ENCODE results near the gene NRXN2.
"Not testable (repeated sequence)": the region's sequence is repeated elsewhere in the genome, so short reads cannot be mapped to it uniquely, and the experiment has no call there.

The NRXN2 gene

DNA sequence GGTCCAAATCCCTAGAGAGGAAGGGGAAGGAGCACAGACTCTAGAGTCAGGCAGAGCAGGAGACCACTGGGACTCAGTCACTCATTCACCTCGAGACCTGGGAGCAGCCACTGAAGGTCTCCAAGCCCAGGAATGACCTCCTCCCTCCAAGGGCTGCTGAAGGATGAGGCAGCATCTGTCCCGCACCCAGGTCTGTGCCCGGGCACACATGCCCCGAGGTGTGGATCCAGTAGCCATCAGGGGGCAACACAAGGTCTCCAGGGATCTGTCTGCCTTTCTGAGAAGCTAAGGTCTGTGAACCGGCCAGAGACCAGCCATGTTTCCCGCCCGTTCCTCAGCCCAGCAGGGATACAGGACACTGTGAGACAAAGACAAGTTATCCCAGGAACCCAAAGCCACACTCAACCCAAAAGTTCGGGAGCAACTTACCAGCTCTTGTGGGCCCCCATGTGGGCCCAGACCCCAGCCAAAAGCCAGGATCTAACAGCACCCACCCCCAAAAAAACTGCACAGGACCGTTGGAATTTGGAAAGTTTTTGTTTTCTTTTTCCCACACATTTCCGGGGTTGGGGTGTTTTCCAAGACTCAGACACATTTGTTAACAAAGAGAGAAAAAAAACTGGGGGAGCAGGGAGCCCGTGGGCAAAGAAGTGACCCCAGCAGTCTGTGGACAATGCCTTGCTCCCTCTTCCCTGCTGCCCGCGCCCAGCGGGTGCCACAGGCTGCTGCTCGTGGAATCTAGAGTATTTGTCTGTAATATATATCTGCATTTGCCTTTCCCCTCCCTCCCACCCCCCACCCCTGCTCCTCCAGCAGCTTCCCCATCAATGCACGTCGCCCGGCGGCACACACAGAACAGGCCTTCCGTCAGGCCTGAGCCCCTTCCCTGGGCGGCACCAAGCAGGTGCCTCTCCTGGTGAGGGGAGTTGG is 117.1 kb downstream of the NRXN2 start:
- no peak for DNase-seq
- TF ChIP-seq GATA1 (IDR thresholded peaks at IDR 0.05; ENCODE audit: low read depth, low read length), result no peak
- TF ChIP-seq POLR2A (IDR thresholded peaks at IDR 0.05; ENCODE audit: low read length), result no peak

DNA sequence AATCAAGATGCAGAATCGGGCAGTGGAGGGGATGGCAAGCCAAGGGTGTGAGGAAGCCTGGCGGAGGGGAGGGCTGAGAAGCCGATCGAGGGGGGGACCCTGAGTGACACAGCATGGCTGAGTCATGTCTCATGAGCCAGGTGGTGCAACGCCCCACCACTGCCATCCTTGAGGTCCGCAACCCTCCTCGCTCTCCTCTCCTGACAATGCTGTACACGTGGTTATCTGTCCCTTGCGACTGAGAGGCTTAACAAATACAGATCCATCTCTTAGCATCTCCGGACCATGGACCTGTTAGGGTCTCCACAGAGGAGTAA is 117.8 kb downstream of the NRXN2 start:
- no peak for TF ChIP-seq POLR2A (IDR thresholded peaks at IDR 0.05; ENCODE audit: low read length)
- no peak for TF ChIP-seq GATA1 (IDR thresholded peaks at IDR 0.05; ENCODE audit: low read depth, low read length)
- DNase-seq, result no peak

DNA sequence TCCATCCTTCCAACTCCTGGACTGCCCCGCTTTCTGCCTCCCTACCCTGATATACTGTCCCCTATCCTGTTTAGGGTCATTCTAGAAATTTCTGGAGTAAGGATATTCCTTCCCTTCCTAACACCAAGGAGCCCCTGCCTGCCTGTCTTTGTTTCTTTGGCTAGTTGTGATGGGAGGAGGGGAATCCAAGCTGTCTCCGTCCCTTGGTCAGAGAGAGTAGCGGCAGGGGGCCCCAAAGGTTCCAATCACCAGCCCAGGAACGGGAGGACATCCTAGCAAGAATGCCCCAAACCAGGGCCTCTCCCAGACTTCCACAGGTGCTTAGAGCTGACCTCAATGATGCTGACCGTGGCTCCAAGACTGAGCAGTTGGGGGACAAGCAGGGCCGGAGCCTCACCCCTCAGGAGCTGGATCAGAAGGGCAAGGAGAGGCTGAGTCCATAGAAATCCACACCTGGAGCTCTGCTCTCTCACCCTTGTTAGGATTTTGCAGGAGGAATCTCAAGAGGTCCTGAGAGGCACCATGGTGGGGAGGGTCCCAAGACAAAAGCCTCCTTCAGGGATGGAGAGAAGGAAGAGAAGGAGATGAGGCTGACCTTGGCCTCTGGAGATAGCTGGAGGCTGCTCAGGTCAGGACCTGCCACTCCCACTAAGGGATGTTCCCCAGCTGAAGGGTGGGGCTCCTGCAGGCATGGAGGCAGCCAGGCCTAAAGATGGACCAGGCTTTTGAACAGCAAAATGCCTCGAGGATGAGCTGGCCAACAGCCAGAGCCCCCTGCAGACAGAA is 118.3 kb downstream of the NRXN2 start:
- no peak for DNase-seq
- no peak for TF ChIP-seq GATA1 (IDR thresholded peaks at IDR 0.05; ENCODE audit: low read depth, low read length)
- no peak for TF ChIP-seq POLR2A (IDR thresholded peaks at IDR 0.05; ENCODE audit: low read length)

DNA sequence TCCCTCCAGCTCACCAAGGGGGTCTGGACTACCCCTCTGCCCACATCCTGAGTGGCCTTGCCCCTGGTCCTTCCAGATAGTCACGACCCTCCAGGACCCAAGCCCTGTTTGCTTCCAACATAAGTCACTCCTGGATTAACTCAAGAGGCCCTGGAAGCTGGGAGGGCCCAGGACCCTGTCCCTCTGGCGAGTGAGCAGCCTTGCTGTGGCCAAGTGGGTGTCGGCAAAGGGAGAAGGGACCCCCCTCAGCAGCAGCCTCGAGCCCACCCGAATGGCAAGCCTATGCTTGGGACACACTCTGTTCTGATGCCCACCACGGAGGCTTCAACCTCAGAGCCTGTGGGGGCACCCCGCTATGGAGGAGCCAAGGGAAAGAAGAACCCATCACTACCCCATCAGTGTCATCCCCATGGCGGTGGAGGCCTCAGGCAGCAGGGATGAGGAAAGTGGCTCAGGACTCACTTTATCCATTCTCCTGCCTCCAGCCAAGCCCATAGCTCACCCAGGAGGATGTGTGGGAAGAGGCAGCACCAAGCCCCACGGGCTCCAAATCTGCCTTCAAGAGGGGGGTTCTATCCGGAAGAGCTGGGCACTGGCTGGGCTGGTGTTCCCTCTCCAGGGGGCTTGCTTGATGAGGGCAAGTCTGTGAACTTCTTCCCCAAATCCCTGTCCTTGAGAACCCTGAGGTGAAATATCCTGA is 119.4 kb downstream of the NRXN2 start:
- TF ChIP-seq POLR2A (IDR thresholded peaks at IDR 0.05; ENCODE audit: low read length) (no peak), GATA1 (IDR thresholded peaks at IDR 0.05; ENCODE audit: low read depth, low read length) (no peak)
- no peak for DNase-seq

DNA sequence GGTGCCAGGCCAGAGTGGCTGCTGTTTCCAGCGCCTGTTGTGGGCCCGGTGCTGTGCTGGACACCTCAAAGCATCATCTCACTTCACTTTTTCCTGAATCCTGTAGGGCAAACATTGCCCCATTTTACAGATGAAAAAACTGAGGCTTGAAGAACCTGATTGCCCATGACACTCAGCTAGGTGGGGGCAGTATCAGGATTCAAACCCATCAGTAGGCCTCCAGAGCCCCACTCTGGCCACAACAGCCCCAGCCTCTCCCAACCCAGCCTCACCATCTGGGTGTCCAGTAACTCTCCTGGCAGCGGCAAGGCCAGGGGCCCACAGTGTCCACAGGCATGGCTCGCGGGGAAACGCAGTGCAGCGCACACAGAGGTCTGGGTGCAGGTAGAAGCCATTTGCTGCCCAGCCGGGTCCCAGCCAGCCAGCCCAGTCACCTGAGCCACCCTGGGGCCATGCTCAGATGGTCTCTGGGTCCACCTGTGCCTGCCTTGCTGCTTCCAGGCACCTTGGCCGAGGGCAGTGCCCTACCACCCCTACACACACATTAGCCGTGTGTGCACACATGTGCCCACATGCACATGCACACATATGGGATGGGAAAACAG is 120.4 kb downstream of the NRXN2 start:
- DNase-seq, result no peak
- TF ChIP-seq POLR2A (IDR thresholded peaks at IDR 0.05; ENCODE audit: low read length), result no peak
- no peak for TF ChIP-seq GATA1 (IDR thresholded peaks at IDR 0.05; ENCODE audit: low read depth, low read length)

DNA sequence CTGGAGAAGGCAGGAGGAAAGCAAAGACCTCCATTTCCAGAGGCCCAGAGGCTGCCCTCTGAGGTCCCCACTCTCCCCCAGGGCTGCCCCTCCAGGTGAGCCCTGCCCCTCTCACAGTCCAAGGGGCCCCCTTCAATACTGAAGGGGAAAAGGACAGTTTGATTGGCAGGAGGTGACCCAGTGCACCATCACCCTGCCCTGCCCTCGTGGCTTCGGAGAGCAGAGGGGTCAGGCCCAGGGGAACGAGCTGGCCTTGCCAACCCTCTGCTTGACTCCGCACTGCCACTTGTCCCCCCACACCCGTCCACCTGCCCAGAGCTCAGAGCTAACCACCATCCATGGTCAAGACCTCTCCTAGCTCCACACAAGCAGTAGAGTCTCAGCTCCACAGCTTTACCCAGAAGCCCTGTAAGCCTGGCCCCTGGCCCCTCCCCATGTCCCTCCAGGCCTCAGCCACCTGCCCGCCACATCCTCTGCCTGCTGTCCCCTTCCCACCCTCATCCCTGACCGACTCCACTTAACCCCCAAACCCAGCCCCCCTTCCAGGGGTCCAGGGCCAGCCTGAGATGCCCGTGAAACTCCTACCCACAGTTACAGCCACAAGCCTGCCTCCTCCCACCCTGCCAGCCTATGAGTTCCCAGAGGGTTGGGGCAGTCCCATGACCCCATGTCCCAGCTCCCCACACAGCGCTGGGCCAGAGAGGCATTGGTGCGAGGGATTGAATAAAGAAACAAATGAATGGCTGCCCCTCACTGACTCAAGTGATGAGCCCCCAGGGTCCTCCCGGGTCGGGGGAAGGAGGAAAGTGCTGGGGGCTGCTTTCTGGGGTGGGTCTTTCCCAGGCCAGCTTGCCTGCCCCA is 121.2 kb downstream of the NRXN2 start:
- TF ChIP-seq GATA1 (IDR thresholded peaks at IDR 0.05; ENCODE audit: low read depth, low read length) (no peak), POLR2A (IDR thresholded peaks at IDR 0.05; ENCODE audit: low read length) (no peak)
- DNase-seq, result no peak

DNA sequence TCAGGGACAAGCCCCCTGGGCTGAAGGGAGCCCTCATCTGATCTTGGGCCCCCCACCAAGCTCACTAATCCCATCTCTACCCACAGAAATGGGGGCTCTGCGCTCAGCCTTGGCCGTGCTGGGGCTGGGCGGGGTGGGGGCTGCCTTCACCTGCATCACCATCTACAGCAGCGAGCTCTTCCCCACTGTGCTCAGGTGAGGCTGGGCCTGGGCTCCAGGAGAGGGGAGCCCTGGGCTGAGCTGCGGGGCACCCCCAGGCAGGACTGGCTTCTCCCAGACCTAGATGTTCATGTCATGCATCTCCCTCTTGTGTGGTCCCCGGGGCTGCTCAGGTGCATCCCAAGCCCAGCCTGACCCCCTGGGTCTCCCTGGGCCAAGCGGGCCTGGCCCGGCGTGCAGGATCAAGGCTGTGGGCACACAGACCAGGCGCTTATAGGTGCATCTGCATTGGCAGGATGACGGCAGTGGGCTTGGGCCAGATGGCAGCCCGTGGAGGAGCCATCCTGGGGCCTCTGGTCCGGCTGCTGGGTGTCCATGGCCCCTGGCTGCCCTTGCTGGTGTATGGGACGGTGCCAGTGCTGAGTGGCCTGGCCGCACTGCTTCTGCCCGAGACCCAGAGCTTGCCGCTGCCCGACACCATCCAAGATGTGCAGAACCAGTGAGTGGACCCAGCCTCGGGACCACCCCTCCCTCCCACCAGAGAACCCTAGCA is 122.6 kb downstream of the NRXN2 start:
- TF ChIP-seq POLR2A (IDR thresholded peaks at IDR 0.05; ENCODE audit: low read length) (no peak), GATA1 (IDR thresholded peaks at IDR 0.05; ENCODE audit: low read depth, low read length) (no peak)
- no peak for DNase-seq

DNA sequence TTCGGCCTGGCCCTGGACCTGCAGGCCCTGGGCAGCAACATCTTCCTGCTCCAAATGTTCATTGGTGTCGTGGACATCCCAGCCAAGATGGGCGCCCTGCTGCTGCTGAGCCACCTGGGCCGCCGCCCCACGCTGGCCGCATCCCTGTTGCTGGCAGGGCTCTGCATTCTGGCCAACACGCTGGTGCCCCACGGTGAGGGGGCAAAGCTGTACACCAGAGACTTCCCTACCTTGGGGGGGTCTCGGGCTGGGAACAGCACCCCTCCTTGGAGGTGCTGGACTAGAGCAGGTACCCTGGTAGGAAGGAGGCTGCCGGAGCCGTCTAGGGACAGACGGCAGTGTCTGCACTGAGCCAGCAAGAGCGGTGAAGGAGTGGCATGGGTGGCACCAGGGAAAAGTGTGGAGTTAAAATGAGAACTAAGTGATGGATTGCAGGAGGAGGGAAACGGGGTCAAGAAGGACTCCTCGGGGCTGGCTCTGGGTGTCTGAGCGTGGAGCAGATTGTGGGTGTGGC is 123.2 kb downstream of the NRXN2 start:
- TF ChIP-seq POLR2A (IDR thresholded peaks at IDR 0.05; ENCODE audit: low read length) (no peak), GATA1 (IDR thresholded peaks at IDR 0.05; ENCODE audit: low read depth, low read length) (no peak)
- no peak for DNase-seq

DNA sequence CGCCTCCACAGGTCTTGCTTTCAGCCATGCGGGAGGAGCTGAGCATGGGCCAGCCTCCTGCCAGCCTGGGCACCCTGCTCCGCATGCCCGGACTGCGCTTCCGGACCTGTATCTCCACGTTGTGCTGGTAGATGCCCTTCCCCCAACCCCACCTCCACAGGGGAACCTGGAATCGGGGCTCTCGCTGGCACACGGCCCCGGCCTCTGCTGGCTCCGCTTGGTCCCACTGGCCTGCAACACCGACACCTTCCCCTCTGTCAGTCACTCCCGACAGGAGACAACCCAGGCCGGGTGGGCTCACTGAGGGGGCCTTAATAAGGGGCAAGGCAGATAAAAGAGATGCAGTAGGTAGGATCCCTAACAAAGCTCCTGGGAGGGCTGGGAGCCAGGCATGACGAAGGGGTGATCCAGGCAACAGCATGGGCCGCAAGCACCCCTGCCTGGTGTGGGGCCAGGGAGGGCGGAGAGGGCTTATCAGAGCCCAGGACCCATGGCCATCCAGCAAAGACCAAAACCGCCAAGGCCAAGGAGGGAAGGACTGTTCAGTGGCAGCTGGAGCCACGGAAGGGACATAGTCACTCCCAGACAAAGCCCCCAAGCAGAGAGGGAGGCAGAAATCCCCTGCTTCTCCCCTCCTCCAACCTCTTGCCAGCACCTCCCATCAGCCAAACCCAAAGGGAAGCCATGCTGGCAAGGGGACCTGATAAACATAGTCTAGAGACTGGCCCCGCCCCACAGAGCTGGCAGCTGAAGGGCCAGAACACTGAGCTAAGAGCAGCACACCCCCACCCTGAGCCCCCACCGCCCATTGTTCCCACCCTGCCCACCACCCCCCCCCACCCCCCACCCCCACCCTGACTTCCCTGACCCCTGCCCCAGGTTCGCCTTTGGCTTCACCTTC is 124.0 kb downstream of the NRXN2 start:
- TF ChIP-seq GATA1 (IDR thresholded peaks at IDR 0.05; ENCODE audit: low read depth, low read length) (no peak), POLR2A (IDR thresholded peaks at IDR 0.05; ENCODE audit: low read length) (no peak)
- no peak for DNase-seq

DNA sequence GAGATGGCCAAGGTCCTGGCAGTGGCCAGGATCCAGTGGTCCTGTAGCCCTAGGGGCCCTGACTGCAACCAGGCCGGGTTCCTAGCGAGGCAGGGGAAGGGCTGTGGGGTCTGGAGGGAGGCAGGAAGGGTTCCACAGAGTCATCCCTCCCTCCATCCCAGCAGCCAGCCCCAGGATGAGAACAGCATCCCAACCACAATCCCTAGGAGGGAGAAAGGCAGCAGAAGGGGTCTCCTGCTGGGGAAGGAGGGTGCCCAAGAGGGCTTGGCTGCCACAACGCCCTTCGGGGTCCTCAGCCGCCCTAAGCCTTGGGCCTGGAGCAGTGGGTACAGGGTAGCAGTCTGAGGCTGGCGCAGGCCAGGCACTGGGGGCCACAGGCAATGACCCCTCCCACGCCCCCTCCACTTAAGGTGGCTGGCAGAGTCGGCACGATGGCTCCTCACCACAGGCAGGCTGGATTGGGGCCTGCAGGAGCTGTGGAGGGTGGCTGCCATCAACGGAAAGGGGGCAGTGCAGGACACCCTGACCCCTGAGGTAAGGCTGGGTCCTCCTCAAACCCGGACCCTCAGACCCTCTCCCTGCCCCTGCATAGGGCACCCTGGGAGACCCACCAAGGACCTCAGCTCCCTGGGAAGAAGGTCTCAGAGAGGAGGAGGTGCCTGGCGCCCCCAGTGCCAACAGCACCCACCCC is 124.7 kb downstream of the NRXN2 start:
- no peak for DNase-seq
- no peak for TF ChIP-seq POLR2A (IDR thresholded peaks at IDR 0.05; ENCODE audit: low read length)
- TF ChIP-seq GATA1 (IDR thresholded peaks at IDR 0.05; ENCODE audit: low read depth, low read length), result no peak

DNA sequence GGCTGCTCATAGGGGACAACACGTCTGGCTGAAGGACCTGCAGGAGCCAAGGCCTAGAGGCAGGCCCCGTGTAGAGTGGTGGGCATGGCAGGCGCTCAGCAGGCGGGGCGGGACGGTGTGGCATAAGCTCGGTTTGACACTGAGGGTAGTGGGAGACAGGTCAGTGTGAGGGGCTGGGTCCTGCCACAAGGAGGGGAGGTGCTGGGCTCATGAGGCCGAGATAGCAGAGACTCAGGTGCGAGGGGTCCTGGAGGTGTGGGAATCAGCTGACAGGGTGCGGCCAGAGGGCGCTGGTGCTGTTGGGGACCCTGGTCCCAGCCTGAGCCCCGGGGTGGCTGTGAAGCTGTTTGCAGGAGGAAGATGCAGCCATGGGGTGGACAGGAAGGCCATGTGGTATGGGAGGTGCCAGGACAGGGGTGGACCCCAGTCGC is 125.3 kb downstream of the NRXN2 start:
- TF ChIP-seq POLR2A (IDR thresholded peaks at IDR 0.05; ENCODE audit: low read length), result no peak
- TF ChIP-seq GATA1 (IDR thresholded peaks at IDR 0.05; ENCODE audit: low read depth, low read length), result no peak
- DNase-seq, result no peak

DNA sequence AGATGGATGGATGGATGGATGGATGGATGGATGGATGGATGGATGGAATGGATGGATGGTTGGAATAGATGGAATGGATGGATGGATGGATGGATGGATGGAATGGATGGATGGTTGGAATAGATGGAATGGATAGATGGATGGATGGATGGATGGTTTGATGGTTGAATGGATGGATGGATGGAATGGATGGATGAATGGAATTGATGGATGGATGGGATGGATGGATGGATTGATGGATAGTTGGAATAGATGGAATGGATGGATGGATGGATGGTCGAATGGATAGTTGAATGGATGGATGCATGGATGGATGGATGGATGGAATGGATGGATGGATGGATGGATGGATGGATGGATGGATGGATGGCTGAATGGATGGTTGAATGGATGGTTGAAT is 127.1 kb downstream of the NRXN2 start:
- DNase-seq, result not testable (repeated sequence)
